Gastroesophageal sphincter (tissue), 3 donors: ENCODE data around the gene SLC1A2.

Experiments used
- EP300 ChIP-seq: sonication (generic); formaldehyde crosslinking; IDR thresholded peaks from one replicate; pipeline ENCODE4 v1.6.1; 2017; ENCODE audit warnings: antibody characterized with exemption, mild to moderate bottlenecking
- TF ChIP-seq, protein P1 (sequence below), 4 experiments: fragments of 200-600 bp in 2 of 4; fragments of 450-650 bp in 2 of 4; sonication (generic) in 1 of 4; IDR thresholded peaks; one replicate each; pipeline ENCODE4 v1.5.1; 2017 to 2019; ENCODE audit warnings: antibody characterized with exemption in 4 of 4, mild to moderate bottlenecking in 2 of 4, moderate library complexity in 2 of 4

DNA sequence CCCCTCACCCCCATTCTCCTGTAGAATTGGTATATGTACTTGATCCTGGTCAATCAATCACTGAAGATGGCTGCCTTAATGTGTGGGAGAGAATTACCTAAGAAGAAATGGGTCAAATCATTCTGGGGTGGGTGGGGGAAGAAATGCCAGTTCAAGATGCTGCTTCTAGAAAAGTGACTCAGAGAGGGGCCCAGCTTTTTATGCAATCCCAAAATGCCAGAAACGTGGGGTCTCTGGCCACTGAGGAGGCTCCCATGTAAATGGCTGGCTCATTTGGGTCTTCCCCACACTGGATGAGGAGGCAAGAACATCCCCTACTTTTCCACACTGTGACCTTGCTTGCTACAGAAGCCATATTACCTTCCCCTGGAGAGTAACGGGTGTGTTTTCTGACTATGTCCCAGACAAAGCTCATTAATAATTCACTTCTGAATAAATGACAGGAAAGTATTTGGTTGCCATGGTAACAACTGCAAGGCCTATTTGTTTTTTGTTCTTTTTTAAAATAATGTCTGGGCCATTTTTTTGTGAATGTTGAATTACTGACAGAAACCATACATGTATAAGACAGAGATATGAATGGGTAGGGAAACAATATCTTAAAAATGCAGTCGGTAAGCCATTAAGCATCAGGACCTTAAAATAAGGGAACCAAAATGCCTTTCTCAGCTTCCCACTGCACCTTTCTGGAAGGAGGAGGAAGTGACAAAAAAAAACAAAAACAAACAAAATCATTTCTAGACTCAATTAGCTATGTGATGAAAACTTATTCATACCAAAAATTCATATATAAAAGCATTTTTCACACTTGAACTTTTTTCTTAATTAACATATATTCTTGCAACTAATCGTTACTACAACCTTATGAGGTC lies 32.0 kb downstream of the SLC1A2 start:
- TF ChIP-seq EP300: no peak
- TF ChIP-seq, protein P1, sequence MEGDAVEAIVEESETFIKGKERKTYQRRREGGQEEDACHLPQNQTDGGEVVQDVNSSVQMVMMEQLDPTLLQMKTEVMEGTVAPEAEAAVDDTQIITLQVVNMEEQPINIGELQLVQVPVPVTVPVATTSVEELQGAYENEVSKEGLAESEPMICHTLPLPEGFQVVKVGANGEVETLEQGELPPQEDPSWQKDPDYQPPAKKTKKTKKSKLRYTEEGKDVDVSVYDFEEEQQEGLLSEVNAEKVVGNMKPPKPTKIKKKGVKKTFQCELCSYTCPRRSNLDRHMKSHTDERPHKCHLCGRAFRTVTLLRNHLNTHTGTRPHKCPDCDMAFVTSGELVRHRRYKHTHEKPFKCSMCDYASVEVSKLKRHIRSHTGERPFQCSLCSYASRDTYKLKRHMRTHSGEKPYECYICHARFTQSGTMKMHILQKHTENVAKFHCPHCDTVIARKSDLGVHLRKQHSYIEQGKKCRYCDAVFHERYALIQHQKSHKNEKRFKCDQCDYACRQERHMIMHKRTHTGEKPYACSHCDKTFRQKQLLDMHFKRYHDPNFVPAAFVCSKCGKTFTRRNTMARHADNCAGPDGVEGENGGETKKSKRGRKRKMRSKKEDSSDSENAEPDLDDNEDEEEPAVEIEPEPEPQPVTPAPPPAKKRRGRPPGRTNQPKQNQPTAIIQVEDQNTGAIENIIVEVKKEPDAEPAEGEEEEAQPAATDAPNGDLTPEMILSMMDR (IDR thresholded peaks at IDR 0.05): peak in 1 of 4 experiments; percentile 63
